ENCODE measurements around the gene FOXP1. TPM values are rescaled to one million over a fixed set of nuclear protein-coding genes. Genes with fewer than 3 reads are reported as not detected.

FOXP1 gene
- total RNA-seq, 4 donors from 2014 or later, result 169 to 300 (median 202) TPM

GRCh38 chr3:71370467-71370866, 213.1 kb downstream of the FOXP1 start:
- ATAC-seq, result peak; percentile 2

GRCh38 chr3:71369701-71370391, 213.7 kb downstream of the FOXP1 start:
- TF ChIP-seq EP300 (IDR thresholded peaks at IDR 0.05), result no peak
- TF ChIP-seq POLR2AphosphoS5 (IDR thresholded peaks at IDR 0.05), result peak; percentile 83
- TF ChIP-seq, protein P1, sequence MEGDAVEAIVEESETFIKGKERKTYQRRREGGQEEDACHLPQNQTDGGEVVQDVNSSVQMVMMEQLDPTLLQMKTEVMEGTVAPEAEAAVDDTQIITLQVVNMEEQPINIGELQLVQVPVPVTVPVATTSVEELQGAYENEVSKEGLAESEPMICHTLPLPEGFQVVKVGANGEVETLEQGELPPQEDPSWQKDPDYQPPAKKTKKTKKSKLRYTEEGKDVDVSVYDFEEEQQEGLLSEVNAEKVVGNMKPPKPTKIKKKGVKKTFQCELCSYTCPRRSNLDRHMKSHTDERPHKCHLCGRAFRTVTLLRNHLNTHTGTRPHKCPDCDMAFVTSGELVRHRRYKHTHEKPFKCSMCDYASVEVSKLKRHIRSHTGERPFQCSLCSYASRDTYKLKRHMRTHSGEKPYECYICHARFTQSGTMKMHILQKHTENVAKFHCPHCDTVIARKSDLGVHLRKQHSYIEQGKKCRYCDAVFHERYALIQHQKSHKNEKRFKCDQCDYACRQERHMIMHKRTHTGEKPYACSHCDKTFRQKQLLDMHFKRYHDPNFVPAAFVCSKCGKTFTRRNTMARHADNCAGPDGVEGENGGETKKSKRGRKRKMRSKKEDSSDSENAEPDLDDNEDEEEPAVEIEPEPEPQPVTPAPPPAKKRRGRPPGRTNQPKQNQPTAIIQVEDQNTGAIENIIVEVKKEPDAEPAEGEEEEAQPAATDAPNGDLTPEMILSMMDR (IDR thresholded peaks at IDR 0.05), result no peak
- no peak for TF ChIP-seq POLR2A (IDR thresholded peaks at IDR 0.05)
- Histone ChIP-seq H3K27ac (peak overlapping the region; percentile 41 to 73 (median 58)), H3K27me3 (no peaks in the 10 kb centered on the region), H3K4me1 (peaks cover 6 to 40% (median 6%) of the 10 kb centered on the region in 3 donors), H3K36me3 (no peaks in the 10 kb centered on the region), H3K9me3 (no peaks in the 10 kb centered on the region), H3K4me3 (no peak overlapping the region)
- WGBS, 2 donors (ENCODE audit: low coverage in 1 of 2), result 38% methylated on average over 3 to 4 of the region's 6 CpGs
- ATAC-seq, result peak; percentile 91

More at GRCh38 chr3:71370467-71370866, 213.1 kb downstream of the FOXP1 start:
- WGBS, 2 donors (ENCODE audit: low coverage in 1 of 2), result 29 to 51% methylated on average over 1 to 5 of the region's 5 CpGs
- Histone ChIP-seq H3K27ac (peak overlapping the region; percentile 41 to 73 (median 58)), H3K9me3 (no peaks in the 10 kb centered on the region), H3K4me3 (no peak overlapping the region), H3K27me3 (no peaks in the 10 kb centered on the region), H3K4me1 (peaks cover 6 to 40% (median 6%) of the 10 kb centered on the region in 3 donors), H3K36me3 (no peaks in the 10 kb centered on the region)
- no peak for TF ChIP-seq POLR2AphosphoS5 (IDR thresholded peaks at IDR 0.05)
- TF ChIP-seq, protein P1 (IDR thresholded peaks at IDR 0.05), result no peak
- no peak for TF ChIP-seq EP300 (IDR thresholded peaks at IDR 0.05)
- TF ChIP-seq POLR2A (IDR thresholded peaks at IDR 0.05), result no peak

DNA sequence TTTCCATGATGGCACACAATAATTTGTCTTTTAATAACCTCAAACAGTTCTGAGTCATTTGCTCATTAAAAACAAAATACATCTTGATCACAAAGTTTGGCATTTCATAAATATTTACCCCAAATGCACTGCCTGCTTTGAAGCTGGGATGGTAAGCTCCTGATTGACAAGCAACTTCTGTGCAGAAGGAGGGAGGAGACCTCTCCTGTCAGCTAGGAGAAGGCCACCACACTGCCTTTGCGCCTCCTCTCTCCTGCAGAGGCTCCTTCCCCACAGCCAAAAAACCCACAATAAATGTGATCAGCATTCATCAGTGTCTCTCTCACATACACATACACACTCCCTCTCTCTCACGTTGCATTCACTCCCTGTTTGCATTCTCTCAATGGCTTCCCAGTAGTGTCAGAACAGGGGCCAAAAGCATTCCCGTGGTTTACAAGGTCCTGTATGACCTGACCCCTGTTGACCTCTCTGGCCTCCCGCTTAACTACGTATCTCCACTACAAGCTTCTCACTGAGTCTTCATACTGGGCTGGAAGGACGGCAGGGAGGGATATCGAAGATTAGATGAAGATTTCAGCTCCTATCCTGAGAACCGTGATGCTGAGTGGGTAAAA, 216.4 kb downstream of the FOXP1 start:
- no peak for ATAC-seq
- H3K27ac ChIP-seq, result no peak overlapping the region
- H3K36me3 ChIP-seq, result no peaks in the 10 kb centered on the region
- H3K9me3 ChIP-seq, result no peaks in the 10 kb centered on the region
- 82 to 100% methylated on average over 1 to 8 of the region's 8 CpGs for WGBS, 2 donors (ENCODE audit: low coverage in 1 of 2)
- no peak overlapping the region for H3K4me3 ChIP-seq
- no peaks in the 10 kb centered on the region for H3K27me3 ChIP-seq
- peaks cover 6 to 35% (median 6%) of the 10 kb centered on the region in 3 donors for H3K4me1 ChIP-seq
- TF ChIP-seq POLR2A (IDR thresholded peaks at IDR 0.05), result no peak
- TF ChIP-seq POLR2AphosphoS5 (IDR thresholded peaks at IDR 0.05), result no peak
- TF ChIP-seq EP300 (IDR thresholded peaks at IDR 0.05), result no peak

- Histone ChIP-seq H3K9me3 (no peaks in the 10 kb centered on the region), H3K36me3 (peaks cover 0 to 10% of the 10 kb centered on the region in 2 donors), H3K27me3 (no peaks in the 10 kb centered on the region), H3K4me1 (peaks cover 0 to 7% (median 0%) of the 10 kb centered on the region in 3 donors), H3K27ac (no peak overlapping the region), H3K4me3 (no peak overlapping the region)
- 60 to 86% methylated on average over 5 to 12 of the region's 12 CpGs for WGBS, 2 donors (ENCODE audit: low coverage in 1 of 2)
- ATAC-seq, result no peak
- TF ChIP-seq POLR2AphosphoS5 (IDR thresholded peaks at IDR 0.05) (no peak), POLR2A (IDR thresholded peaks at IDR 0.05) (no peak), EP300 (IDR thresholded peaks at IDR 0.05) (no peak)
- TF ChIP-seq, protein P1 (IDR thresholded peaks at IDR 0.05), result no peak
Observed at GRCh38 chr3:71361334-71361890, 222.1 kb downstream of the FOXP1 start.

DNA sequence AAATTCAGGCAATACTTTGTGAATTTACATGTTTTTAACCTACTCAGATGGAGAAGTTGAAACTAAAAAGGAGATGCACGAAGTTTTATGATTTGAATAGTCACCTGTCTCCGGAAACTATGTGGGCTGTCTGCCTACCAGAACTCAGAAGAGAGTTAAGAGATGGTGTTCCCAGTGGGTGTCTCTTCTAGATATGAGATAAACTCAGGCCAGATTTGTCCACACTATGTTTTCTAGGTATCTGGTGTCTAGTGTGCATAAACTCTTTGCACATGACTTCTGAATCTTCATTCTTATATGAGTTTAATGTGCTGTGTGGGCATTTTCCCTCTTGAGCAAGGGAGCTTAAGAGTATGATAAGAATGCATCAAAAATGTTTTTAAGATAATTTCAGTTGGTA, 222.8 kb downstream of the FOXP1 start:
- Histone ChIP-seq H3K4me1 (peaks cover 0 to 7% (median 0%) of the 10 kb centered on the region in 3 donors), H3K27ac (no peak overlapping the region), H3K4me3 (no peak overlapping the region), H3K27me3 (no peaks in the 10 kb centered on the region), H3K36me3 (peaks cover 0 to 10% of the 10 kb centered on the region in 2 donors), H3K9me3 (no peaks in the 10 kb centered on the region)
- WGBS, 2 donors (ENCODE audit: low coverage in 1 of 2), result 89% methylated on average over 2 of the region's 2 CpGs
- TF ChIP-seq, protein P1 (IDR thresholded peaks at IDR 0.05), result no peak
- no peak for TF ChIP-seq POLR2A (IDR thresholded peaks at IDR 0.05)
- TF ChIP-seq POLR2AphosphoS5 (IDR thresholded peaks at IDR 0.05), result no peak
- no peak for TF ChIP-seq EP300 (IDR thresholded peaks at IDR 0.05)
- no peak for ATAC-seq
